ENCODE data around the gene PRKD1.

GRCh38 chr14:29672831-29673230 is 254.8 kb downstream of the PRKD1 start:
- TF ChIP-seq SP1 (IDR thresholded peaks at IDR 0.05) = no peak
- TF ChIP-seq FOXK2 (IDR thresholded peaks at IDR 0.05) = no peak
- no peak for TF ChIP-seq PKNOX1 (IDR thresholded peaks at IDR 0.05)
- TF ChIP-seq SUZ12 (IDR thresholded peaks at IDR 0.05) = no peak

Measured in HEK293T (cell line).